Measurements from ENCODE around the gene PCDH15.

Gene PCDH15

GRCh38 chr10:54125098-54125747 lies 675.8 kb downstream of the PCDH15 start:
- Histone ChIP-seq H3K27me3 (ENCODE audit: control insufficient read depth, insufficient read depth, low read length) (no peaks in the 10 kb centered on the region), H3K4me2 (ENCODE audit: low read length) (no peak overlapping the region), H3K36me3 (ENCODE audit: insufficient read depth, low read length) (no peaks in the 10 kb centered on the region), H3K4me1 (ENCODE audit: control insufficient read depth, insufficient read depth, low read length) (no peaks in the 10 kb centered on the region), H3K9me3 (replicated peaks; ENCODE audit: low read length) (peaks cover 1% of the 10 kb centered on the region), H3K9ac (ENCODE audit: low read depth, low read length) (no peak overlapping the region), H3K4me3 (ENCODE audit: low read length) (no peak overlapping the region)

GRCh38 chr10:54124209-54124885 lies 676.7 kb downstream of the PCDH15 start:
- Histone ChIP-seq H3K4me2 (ENCODE audit: low read length) (no peak overlapping the region), H3K9ac (ENCODE audit: low read depth, low read length) (no peak overlapping the region), H3K4me3 (ENCODE audit: low read length) (no peak overlapping the region)

GRCh38 chr10:54120806-54121205 lies 680.2 kb downstream of the PCDH15 start:
- Histone ChIP-seq H3K9me3 (replicated peaks; ENCODE audit: low read length) (peaks cover 13% of the 10 kb centered on the region), H3K4me2 (ENCODE audit: low read length) (no peak overlapping the region), H3K9ac (ENCODE audit: low read depth, low read length) (no peak overlapping the region)

More at GRCh38 chr10:54124209-54124885, 676.7 kb downstream of the PCDH15 start:
- Histone ChIP-seq H3K4me1 (ENCODE audit: control insufficient read depth, insufficient read depth, low read length) (no peaks in the 10 kb centered on the region), H3K27me3 (ENCODE audit: control insufficient read depth, insufficient read depth, low read length) (no peaks in the 10 kb centered on the region), H3K9me3 (replicated peaks; ENCODE audit: low read length) (peaks cover 4% of the 10 kb centered on the region), H3K36me3 (ENCODE audit: insufficient read depth, low read length) (no peaks in the 10 kb centered on the region)

GRCh38 chr10:54108961-54109360 lies 692.1 kb downstream of the PCDH15 start:
- H3K9me3 ChIP-seq (replicated peaks; ENCODE audit: low read length): no peaks in the 10 kb centered on the region
- H3K9ac ChIP-seq (ENCODE audit: low read depth, low read length): no peak overlapping the region
- no peaks in the 10 kb centered on the region for H3K4me1 ChIP-seq (ENCODE audit: control insufficient read depth, insufficient read depth, low read length)
- no peak overlapping the region for H3K4me2 ChIP-seq (ENCODE audit: low read length)
- no peak overlapping the region for H3K4me3 ChIP-seq (ENCODE audit: low read length)
- no peaks in the 10 kb centered on the region for H3K27me3 ChIP-seq (ENCODE audit: control insufficient read depth, insufficient read depth, low read length)
- H3K36me3 ChIP-seq (ENCODE audit: insufficient read depth, low read length): no peaks in the 10 kb centered on the region

More at GRCh38 chr10:54120806-54121205, 680.2 kb downstream of the PCDH15 start:
- Histone ChIP-seq H3K27me3 (ENCODE audit: control insufficient read depth, insufficient read depth, low read length) (no peaks in the 10 kb centered on the region), H3K4me3 (ENCODE audit: low read length) (no peak overlapping the region), H3K36me3 (ENCODE audit: insufficient read depth, low read length) (no peaks in the 10 kb centered on the region), H3K4me1 (ENCODE audit: control insufficient read depth, insufficient read depth, low read length) (no peaks in the 10 kb centered on the region)

- Histone ChIP-seq H3K9ac (ENCODE audit: low read depth, low read length) (no peak overlapping the region), H3K4me3 (ENCODE audit: low read length) (no peak overlapping the region), H3K36me3 (ENCODE audit: insufficient read depth, low read length) (no peaks in the 10 kb centered on the region), H3K4me2 (ENCODE audit: low read length) (no peak overlapping the region), H3K4me1 (ENCODE audit: control insufficient read depth, insufficient read depth, low read length) (no peaks in the 10 kb centered on the region), H3K27me3 (ENCODE audit: control insufficient read depth, insufficient read depth, low read length) (no peaks in the 10 kb centered on the region), H3K9me3 (replicated peaks; ENCODE audit: low read length) (no peaks in the 10 kb centered on the region)
Observed at GRCh38 chr10:54096892-54097291, 704.1 kb downstream of the PCDH15 start.

GRCh38 chr10:54094321-54094720 lies 706.7 kb downstream of the PCDH15 start:
- Histone ChIP-seq H3K36me3 (ENCODE audit: insufficient read depth, low read length) (no peaks in the 10 kb centered on the region), H3K9me3 (replicated peaks; ENCODE audit: low read length) (no peaks in the 10 kb centered on the region), H3K9ac (ENCODE audit: low read depth, low read length) (no peak overlapping the region), H3K4me1 (ENCODE audit: control insufficient read depth, insufficient read depth, low read length) (no peaks in the 10 kb centered on the region), H3K4me2 (ENCODE audit: low read length) (no peak overlapping the region), H3K27me3 (ENCODE audit: control insufficient read depth, insufficient read depth, low read length) (no peaks in the 10 kb centered on the region), H3K4me3 (ENCODE audit: low read length) (no peak overlapping the region)

GRCh38 chr10:54091237-54091636 lies 709.8 kb downstream of the PCDH15 start:
- Histone ChIP-seq H3K9me3 (replicated peaks; ENCODE audit: low read length) (no peaks in the 10 kb centered on the region), H3K9ac (ENCODE audit: low read depth, low read length) (no peak overlapping the region), H3K4me3 (ENCODE audit: low read length) (no peak overlapping the region), H3K4me1 (ENCODE audit: control insufficient read depth, insufficient read depth, low read length) (no peaks in the 10 kb centered on the region), H3K4me2 (ENCODE audit: low read length) (no peak overlapping the region), H3K27me3 (ENCODE audit: control insufficient read depth, insufficient read depth, low read length) (no peaks in the 10 kb centered on the region), H3K36me3 (ENCODE audit: insufficient read depth, low read length) (no peaks in the 10 kb centered on the region)

- H3K4me1 ChIP-seq (ENCODE audit: control insufficient read depth, insufficient read depth, low read length): no peaks in the 10 kb centered on the region
- H3K27me3 ChIP-seq (ENCODE audit: control insufficient read depth, insufficient read depth, low read length): no peaks in the 10 kb centered on the region
- H3K4me2 ChIP-seq (ENCODE audit: low read length): no peak overlapping the region
- no peak overlapping the region for H3K4me3 ChIP-seq (ENCODE audit: low read length)
- no peaks in the 10 kb centered on the region for H3K36me3 ChIP-seq (ENCODE audit: insufficient read depth, low read length)
- peaks cover 8% of the 10 kb centered on the region for H3K9me3 ChIP-seq (replicated peaks; ENCODE audit: low read length)
- no peak overlapping the region for H3K9ac ChIP-seq (ENCODE audit: low read depth, low read length)
Observed at GRCh38 chr10:54081950-54082349, 719.1 kb downstream of the PCDH15 start.

- Histone ChIP-seq H3K4me2 (ENCODE audit: low read length) (no peak overlapping the region), H3K36me3 (ENCODE audit: insufficient read depth, low read length) (no peaks in the 10 kb centered on the region), H3K9me3 (replicated peaks; ENCODE audit: low read length) (peaks cover 3% of the 10 kb centered on the region), H3K4me1 (ENCODE audit: control insufficient read depth, insufficient read depth, low read length) (no peaks in the 10 kb centered on the region), H3K4me3 (ENCODE audit: low read length) (no peak overlapping the region), H3K27me3 (ENCODE audit: control insufficient read depth, insufficient read depth, low read length) (no peaks in the 10 kb centered on the region), H3K9ac (ENCODE audit: low read depth, low read length) (no peak overlapping the region)
Observed at GRCh38 chr10:54067361-54067760, 733.7 kb downstream of the PCDH15 start.

GRCh38 chr10:54066646-54067045 lies 734.4 kb downstream of the PCDH15 start:
- H3K9me3 ChIP-seq (replicated peaks; ENCODE audit: low read length): peaks cover 3% of the 10 kb centered on the region
- no peaks in the 10 kb centered on the region for H3K27me3 ChIP-seq (ENCODE audit: control insufficient read depth, insufficient read depth, low read length)
- H3K4me3 ChIP-seq (ENCODE audit: low read length): no peak overlapping the region
- H3K4me1 ChIP-seq (ENCODE audit: control insufficient read depth, insufficient read depth, low read length): no peaks in the 10 kb centered on the region
- H3K36me3 ChIP-seq (ENCODE audit: insufficient read depth, low read length): no peaks in the 10 kb centered on the region
- H3K4me2 ChIP-seq (ENCODE audit: low read length): no peak overlapping the region
- H3K9ac ChIP-seq (ENCODE audit: low read depth, low read length): no peak overlapping the region

GRCh38 chr10:54065106-54065505 lies 735.9 kb downstream of the PCDH15 start:
- H3K4me1 ChIP-seq (ENCODE audit: control insufficient read depth, insufficient read depth, low read length): no peaks in the 10 kb centered on the region
- peaks cover 5% of the 10 kb centered on the region for H3K9me3 ChIP-seq (replicated peaks; ENCODE audit: low read length)
- no peaks in the 10 kb centered on the region for H3K36me3 ChIP-seq (ENCODE audit: insufficient read depth, low read length)
- H3K9ac ChIP-seq (ENCODE audit: low read depth, low read length): no peak overlapping the region
- H3K27me3 ChIP-seq (ENCODE audit: control insufficient read depth, insufficient read depth, low read length): no peaks in the 10 kb centered on the region
- H3K4me3 ChIP-seq (ENCODE audit: low read length): no peak overlapping the region
- no peak overlapping the region for H3K4me2 ChIP-seq (ENCODE audit: low read length)

GRCh38 chr10:54064215-54064614 lies 736.8 kb downstream of the PCDH15 start:
- no peaks in the 10 kb centered on the region for H3K36me3 ChIP-seq (ENCODE audit: insufficient read depth, low read length)
- no peak overlapping the region for H3K9ac ChIP-seq (ENCODE audit: low read depth, low read length)
- H3K4me2 ChIP-seq (ENCODE audit: low read length): no peak overlapping the region
- no peaks in the 10 kb centered on the region for H3K27me3 ChIP-seq (ENCODE audit: control insufficient read depth, insufficient read depth, low read length)
- no peaks in the 10 kb centered on the region for H3K4me1 ChIP-seq (ENCODE audit: control insufficient read depth, insufficient read depth, low read length)
- H3K4me3 ChIP-seq (ENCODE audit: low read length): no peak overlapping the region
- H3K9me3 ChIP-seq (replicated peaks; ENCODE audit: low read length): peaks cover 5% of the 10 kb centered on the region

All from skeletal muscle satellite cell (primary cell).